ENCODE data around the gene FXYD5.

FXYD5 gene

DNA sequence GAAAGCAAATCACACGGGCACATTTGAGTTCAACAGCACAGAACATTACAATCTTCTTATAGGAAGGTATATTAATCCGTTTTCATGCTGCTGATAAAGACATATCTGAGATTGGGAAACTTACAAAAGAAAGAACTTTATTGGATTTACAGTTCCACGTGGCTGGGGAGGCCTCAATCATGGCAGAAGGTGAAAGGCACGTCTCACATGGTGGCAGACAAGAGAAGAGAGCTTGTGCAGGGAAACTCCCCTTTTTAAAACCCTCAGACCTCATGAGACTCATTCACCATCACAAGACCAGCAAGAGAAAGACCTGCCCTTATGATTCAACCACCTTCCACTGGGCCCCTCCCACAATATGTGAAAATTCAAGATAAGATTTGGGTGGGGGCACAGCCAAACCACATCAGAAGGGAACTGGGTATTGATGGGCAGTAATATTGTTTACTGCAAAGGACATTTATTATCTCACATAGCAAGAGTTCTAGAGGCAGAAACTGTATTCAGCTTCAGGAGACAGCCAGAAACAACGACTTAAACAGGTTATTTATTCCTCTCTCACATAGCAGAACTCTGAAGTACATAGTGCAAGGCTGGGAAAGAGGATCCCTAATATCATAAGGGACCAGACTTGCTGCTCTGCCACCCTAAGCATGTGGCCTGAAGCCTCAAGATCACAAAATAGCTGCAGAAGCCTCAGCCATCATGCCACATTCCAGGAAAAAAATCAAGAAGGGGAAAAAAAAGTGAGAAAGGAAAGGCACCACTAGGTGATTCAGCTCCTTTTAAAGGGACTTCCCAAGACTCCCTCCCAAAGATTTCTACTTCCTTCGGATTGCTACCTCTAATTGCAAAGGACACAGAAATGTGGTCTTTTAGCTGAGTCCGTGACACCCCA is 23.1 kb downstream of the FXYD5 start:
- Histone ChIP-seq H2AFZ (ENCODE audit: low read length) (no peak overlapping the region), H3F3A (ENCODE audit: low read depth) (no peaks in the 10 kb centered on the region), H3K9ac (ENCODE audit: low read depth, low read length, poor library complexity, severe bottlenecking) (no peak overlapping the region), H4K20me1 (ENCODE audit: insufficient read depth, low read length, poor library complexity, severe bottlenecking) (no peaks in the 10 kb centered on the region), H3K79me2 (ENCODE audit: insufficient read depth, low read length) (no peaks in the 10 kb centered on the region), H3K9me3 (ENCODE audit: insufficient read depth, low read depth, low read length) (peaks cover 3% of the 10 kb centered on the region; the same call in 1 of the 2 replicates), H3K9me2 (replicated peaks; ENCODE audit: low read depth, low read length) (no peaks in the 10 kb centered on the region), H3K4me1 (ENCODE audit: insufficient read depth, low read length, poor library complexity, severe bottlenecking) (peaks cover 3% of the 10 kb centered on the region), H3K36me3 (ENCODE audit: insufficient read depth, low read length) (peaks cover 4% of the 10 kb centered on the region; the same call in 1 of the 2 replicates), H3K4me2 (ENCODE audit: low read depth, low read length, poor library complexity, severe bottlenecking) (no peak overlapping the region), H3K4me3 (ENCODE audit: low read length, poor library complexity, severe bottlenecking) (no peak overlapping the region), H3K27me3 (ENCODE audit: insufficient read depth, low read length, poor library complexity, severe bottlenecking) (no peaks in the 10 kb centered on the region)
- no peak for TF ChIP-seq EZH2phosphoT487 (IDR thresholded peaks at IDR 0.05; ENCODE audit: borderline replicate concordance)
- TF ChIP-seq, protein P1, sequence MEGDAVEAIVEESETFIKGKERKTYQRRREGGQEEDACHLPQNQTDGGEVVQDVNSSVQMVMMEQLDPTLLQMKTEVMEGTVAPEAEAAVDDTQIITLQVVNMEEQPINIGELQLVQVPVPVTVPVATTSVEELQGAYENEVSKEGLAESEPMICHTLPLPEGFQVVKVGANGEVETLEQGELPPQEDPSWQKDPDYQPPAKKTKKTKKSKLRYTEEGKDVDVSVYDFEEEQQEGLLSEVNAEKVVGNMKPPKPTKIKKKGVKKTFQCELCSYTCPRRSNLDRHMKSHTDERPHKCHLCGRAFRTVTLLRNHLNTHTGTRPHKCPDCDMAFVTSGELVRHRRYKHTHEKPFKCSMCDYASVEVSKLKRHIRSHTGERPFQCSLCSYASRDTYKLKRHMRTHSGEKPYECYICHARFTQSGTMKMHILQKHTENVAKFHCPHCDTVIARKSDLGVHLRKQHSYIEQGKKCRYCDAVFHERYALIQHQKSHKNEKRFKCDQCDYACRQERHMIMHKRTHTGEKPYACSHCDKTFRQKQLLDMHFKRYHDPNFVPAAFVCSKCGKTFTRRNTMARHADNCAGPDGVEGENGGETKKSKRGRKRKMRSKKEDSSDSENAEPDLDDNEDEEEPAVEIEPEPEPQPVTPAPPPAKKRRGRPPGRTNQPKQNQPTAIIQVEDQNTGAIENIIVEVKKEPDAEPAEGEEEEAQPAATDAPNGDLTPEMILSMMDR (conservative IDR thresholded peaks at IDR 0.05; ENCODE audit: low read length) = no peak

GRCh38 chr19:35178701-35179100 is 24.2 kb downstream of the FXYD5 start:
- Histone ChIP-seq H4K20me1 (ENCODE audit: insufficient read depth, low read length, poor library complexity, severe bottlenecking) (no peaks in the 10 kb centered on the region), H3F3A (ENCODE audit: low read depth) (no peaks in the 10 kb centered on the region), H3K9ac (ENCODE audit: low read depth, low read length, poor library complexity, severe bottlenecking) (no peak overlapping the region), H3K36me3 (ENCODE audit: insufficient read depth, low read length) (no peaks in the 10 kb centered on the region), H3K27me3 (ENCODE audit: insufficient read depth, low read length, poor library complexity, severe bottlenecking) (no peaks in the 10 kb centered on the region), H2AFZ (ENCODE audit: low read length) (no peak overlapping the region), H3K4me2 (ENCODE audit: low read depth, low read length, poor library complexity, severe bottlenecking) (no peak overlapping the region), H3K4me3 (ENCODE audit: low read length, poor library complexity, severe bottlenecking) (no peak overlapping the region), H3K9me3 (ENCODE audit: insufficient read depth, low read depth, low read length) (peaks cover 3% of the 10 kb centered on the region; the same call in 1 of the 2 replicates), H3K79me2 (ENCODE audit: insufficient read depth, low read length) (no peaks in the 10 kb centered on the region), H3K9me2 (replicated peaks; ENCODE audit: low read depth, low read length) (no peaks in the 10 kb centered on the region), H3K4me1 (ENCODE audit: insufficient read depth, low read length, poor library complexity, severe bottlenecking) (peaks cover 3% of the 10 kb centered on the region)
- TF ChIP-seq, protein P1 (conservative IDR thresholded peaks at IDR 0.05; ENCODE audit: low read length) = no peak
- TF ChIP-seq EZH2phosphoT487 (IDR thresholded peaks at IDR 0.05; ENCODE audit: borderline replicate concordance) = no peak

DNA sequence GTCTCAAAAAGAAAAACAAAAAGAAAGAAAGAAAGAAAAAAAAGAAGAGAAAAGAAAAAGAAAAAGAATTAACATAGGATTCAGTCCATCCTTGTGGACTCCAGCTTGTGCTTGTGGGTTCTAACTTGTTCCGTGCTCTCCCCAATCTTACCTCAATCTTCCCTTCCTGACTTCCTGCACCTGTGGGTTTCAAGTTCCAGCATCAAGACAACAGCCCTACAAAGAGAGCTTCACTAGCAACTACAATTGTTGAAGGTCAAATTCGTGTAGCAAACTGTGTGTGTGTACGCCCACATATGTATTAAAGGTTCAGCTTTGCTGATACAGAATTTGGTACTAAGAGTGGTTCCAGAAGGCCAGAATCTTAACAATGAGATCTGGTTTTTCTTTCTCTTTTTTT is 25.3 kb downstream of the FXYD5 start:
- Histone ChIP-seq H3K4me3 (ENCODE audit: low read length, poor library complexity, severe bottlenecking) (no peak overlapping the region), H3K27me3 (ENCODE audit: insufficient read depth, low read length, poor library complexity, severe bottlenecking) (no peaks in the 10 kb centered on the region), H3K4me1 (ENCODE audit: insufficient read depth, low read length, poor library complexity, severe bottlenecking) (peaks cover 3% of the 10 kb centered on the region), H3K9me2 (replicated peaks; ENCODE audit: low read depth, low read length) (no peaks in the 10 kb centered on the region), H2AFZ (ENCODE audit: low read length) (no peak overlapping the region), H3K9me3 (ENCODE audit: insufficient read depth, low read depth, low read length) (peaks cover 3% of the 10 kb centered on the region; the same call in 1 of the 2 replicates), H3K36me3 (ENCODE audit: insufficient read depth, low read length) (no peaks in the 10 kb centered on the region), H3K79me2 (ENCODE audit: insufficient read depth, low read length) (no peaks in the 10 kb centered on the region), H3K9ac (ENCODE audit: low read depth, low read length, poor library complexity, severe bottlenecking) (no peak overlapping the region), H3F3A (ENCODE audit: low read depth) (no peaks in the 10 kb centered on the region), H3K4me2 (ENCODE audit: low read depth, low read length, poor library complexity, severe bottlenecking) (no peak overlapping the region), H4K20me1 (ENCODE audit: insufficient read depth, low read length, poor library complexity, severe bottlenecking) (no peaks in the 10 kb centered on the region)
- TF ChIP-seq EZH2phosphoT487 (IDR thresholded peaks at IDR 0.05; ENCODE audit: borderline replicate concordance) = no peak
- TF ChIP-seq, protein P1 (conservative IDR thresholded peaks at IDR 0.05; ENCODE audit: low read length) = no peak

Data from Loucy (cell line).